CD4-positive, alpha-beta T cell treated with Interleukin-6 for 4 hours (primary cell): ENCODE measurements around the gene PLEKHM1.

Experiments used
- DNase-seq: peaks from one replicate; pipeline ENCODE4 v3.0.0-alpha.2; 2020; ENCODE audit warnings: mixed read lengths

PLEKHM1 gene

GRCh38 chr17:45395569-45396415 is 94.7 kb downstream of the PLEKHM1 start:
- DNase-seq, result no peak

- DNase-seq, result peak; percentile 61
These were observed 95.5 kb downstream of the PLEKHM1 start for GRCh38 chr17:45394913-45395568.

- no peak for DNase-seq
These were observed 96.0 kb downstream of the PLEKHM1 start for GRCh38 chr17:45394564-45394912.

- no peak for DNase-seq
These were observed 96.4 kb downstream of the PLEKHM1 start for GRCh38 chr17:45394091-45394490.

GRCh38 chr17:45393411-45393810 is 97.1 kb downstream of the PLEKHM1 start:
- DNase-seq, result no peak

- no peak for DNase-seq
These were observed 98.6 kb downstream of the PLEKHM1 start for GRCh38 chr17:45391918-45392317.

GRCh38 chr17:45391291-45391690 is 99.2 kb downstream of the PLEKHM1 start:
- DNase-seq, result no peak

- DNase-seq, result no peak
These were observed 101.2 kb downstream of the PLEKHM1 start for GRCh38 chr17:45389354-45389753.

GRCh38 chr17:45388604-45389325 is 101.8 kb downstream of the PLEKHM1 start:
- no peak for DNase-seq

- no peak for DNase-seq
These were observed 102.8 kb downstream of the PLEKHM1 start for GRCh38 chr17:45387739-45388138.

- DNase-seq, result no peak
These were observed 104.3 kb downstream of the PLEKHM1 start for GRCh38 chr17:45386178-45386577.
